ENCODE measurements around the gene MUCL3. TPM values are rescaled to one million over a fixed set of nuclear protein-coding genes. Genes with fewer than 3 reads are reported as not detected.
"Not testable (repeated sequence)": the region's sequence is repeated elsewhere in the genome, so short reads cannot be mapped to it uniquely, and the experiment has no call there.

Gene MUCL3
- total RNA-seq, 1 donor from 2014 or later = not detected

GRCh38 chr6:30938730-30939129, 2.0 kb upstream of the MUCL3 start:
- DNase-seq (ENCODE audit: low read depth, low spot score) = no peak

- no peak for DNase-seq (ENCODE audit: low read depth, low spot score)
Observed at GRCh38 chr6:30939473-30939872, 1.3 kb upstream of the MUCL3 start.

- DNase-seq (ENCODE audit: low read depth, low spot score) = peak; percentile 29
Observed at GRCh38 chr6:30942338-30943060, 1.7 kb downstream of the MUCL3 start.

GRCh38 chr6:30944051-30944450, 3.3 kb downstream of the MUCL3 start:
- no peak for DNase-seq (ENCODE audit: low read depth, low spot score)

GRCh38 chr6:30945281-30945680, 4.5 kb downstream of the MUCL3 start:
- DNase-seq (ENCODE audit: low read depth, low spot score) = no peak

GRCh38 chr6:30947231-30947630, 6.5 kb downstream of the MUCL3 start:
- DNase-seq (ENCODE audit: low read depth, low spot score) = no peak

GRCh38 chr6:30948811-30949210, 8.0 kb downstream of the MUCL3 start:
- DNase-seq (ENCODE audit: low read depth, low spot score) = no peak

- no peak for DNase-seq (ENCODE audit: low read depth, low spot score)
Observed at GRCh38 chr6:30951907-30952469, 11.2 kb downstream of the MUCL3 start.

- no peak for DNase-seq (ENCODE audit: low read depth, low spot score)
Observed at GRCh38 chr6:30954631-30955366, 14.0 kb downstream of the MUCL3 start.

GRCh38 chr6:30955367-30956042, 14.7 kb downstream of the MUCL3 start:
- DNase-seq (ENCODE audit: low read depth, low spot score) = no peak

GRCh38 chr6:30957716-30958115, 16.9 kb downstream of the MUCL3 start:
- DNase-seq (ENCODE audit: low read depth, low spot score) = no peak

GRCh38 chr6:30960907-30961673, 20.3 kb downstream of the MUCL3 start:
- DNase-seq (ENCODE audit: low read depth, low spot score) = no peak

- no peak for DNase-seq (ENCODE audit: low read depth, low spot score)
Observed at GRCh38 chr6:30962716-30963115, 21.9 kb downstream of the MUCL3 start.

GRCh38 chr6:30963641-30964040, 22.9 kb downstream of the MUCL3 start:
- DNase-seq (ENCODE audit: low read depth, low spot score) = no peak

GRCh38 chr6:30964075-30964474, 23.3 kb downstream of the MUCL3 start:
- DNase-seq (ENCODE audit: low read depth, low spot score) = no peak

- no peak for DNase-seq (ENCODE audit: low read depth, low spot score)
Observed at GRCh38 chr6:30965140-30965601, 24.4 kb downstream of the MUCL3 start.

- DNase-seq (ENCODE audit: low read depth, low spot score) = no peak
Observed at GRCh38 chr6:30966154-30966553, 25.4 kb downstream of the MUCL3 start.

GRCh38 chr6:30969171-30969570, 28.4 kb downstream of the MUCL3 start:
- not testable (repeated sequence) for DNase-seq (ENCODE audit: low read depth, low spot score)

GRCh38 chr6:30970946-30971345, 30.2 kb downstream of the MUCL3 start:
- no peak for DNase-seq (ENCODE audit: low read depth, low spot score)

GRCh38 chr6:30972816-30973215, 32.0 kb downstream of the MUCL3 start:
- no peak for DNase-seq (ENCODE audit: low read depth, low spot score)
